ENCODE data around the gene HOMER1.

DNA sequence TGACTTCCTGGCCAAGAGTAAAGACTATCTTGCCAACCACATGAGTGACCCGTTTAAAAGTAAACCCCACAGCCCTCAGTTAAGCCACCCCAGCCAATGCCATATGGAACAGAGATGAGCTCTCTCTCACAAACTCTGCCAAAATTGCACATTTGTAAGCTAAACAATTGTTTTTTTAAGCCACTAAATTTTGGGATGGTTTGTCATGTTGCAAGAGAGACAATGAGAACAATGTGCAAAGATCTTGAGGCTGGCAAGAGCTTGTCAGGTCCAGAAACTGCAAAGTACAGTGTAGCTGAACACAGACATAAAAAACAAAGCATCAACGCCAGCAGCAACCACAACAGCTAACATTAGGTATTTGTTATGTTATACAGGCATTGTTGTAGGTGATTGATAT lies 27.8 kb downstream of the HOMER1 start:
- TF ChIP-seq, protein P1, sequence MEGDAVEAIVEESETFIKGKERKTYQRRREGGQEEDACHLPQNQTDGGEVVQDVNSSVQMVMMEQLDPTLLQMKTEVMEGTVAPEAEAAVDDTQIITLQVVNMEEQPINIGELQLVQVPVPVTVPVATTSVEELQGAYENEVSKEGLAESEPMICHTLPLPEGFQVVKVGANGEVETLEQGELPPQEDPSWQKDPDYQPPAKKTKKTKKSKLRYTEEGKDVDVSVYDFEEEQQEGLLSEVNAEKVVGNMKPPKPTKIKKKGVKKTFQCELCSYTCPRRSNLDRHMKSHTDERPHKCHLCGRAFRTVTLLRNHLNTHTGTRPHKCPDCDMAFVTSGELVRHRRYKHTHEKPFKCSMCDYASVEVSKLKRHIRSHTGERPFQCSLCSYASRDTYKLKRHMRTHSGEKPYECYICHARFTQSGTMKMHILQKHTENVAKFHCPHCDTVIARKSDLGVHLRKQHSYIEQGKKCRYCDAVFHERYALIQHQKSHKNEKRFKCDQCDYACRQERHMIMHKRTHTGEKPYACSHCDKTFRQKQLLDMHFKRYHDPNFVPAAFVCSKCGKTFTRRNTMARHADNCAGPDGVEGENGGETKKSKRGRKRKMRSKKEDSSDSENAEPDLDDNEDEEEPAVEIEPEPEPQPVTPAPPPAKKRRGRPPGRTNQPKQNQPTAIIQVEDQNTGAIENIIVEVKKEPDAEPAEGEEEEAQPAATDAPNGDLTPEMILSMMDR (conservative IDR thresholded peaks at IDR 0.05) = no peak
- no peak for TF ChIP-seq ZFX (IDR thresholded peaks at IDR 0.05)

Measured in C4-2B (cell line).